ENCODE data around the gene HTT. TPM values are rescaled to one million over a fixed set of nuclear protein-coding genes. Genes with fewer than 3 reads are reported as not detected.

The HTT gene
- total RNA-seq, 1 experiment from 2014 or later: 64.4 TPM

DNA sequence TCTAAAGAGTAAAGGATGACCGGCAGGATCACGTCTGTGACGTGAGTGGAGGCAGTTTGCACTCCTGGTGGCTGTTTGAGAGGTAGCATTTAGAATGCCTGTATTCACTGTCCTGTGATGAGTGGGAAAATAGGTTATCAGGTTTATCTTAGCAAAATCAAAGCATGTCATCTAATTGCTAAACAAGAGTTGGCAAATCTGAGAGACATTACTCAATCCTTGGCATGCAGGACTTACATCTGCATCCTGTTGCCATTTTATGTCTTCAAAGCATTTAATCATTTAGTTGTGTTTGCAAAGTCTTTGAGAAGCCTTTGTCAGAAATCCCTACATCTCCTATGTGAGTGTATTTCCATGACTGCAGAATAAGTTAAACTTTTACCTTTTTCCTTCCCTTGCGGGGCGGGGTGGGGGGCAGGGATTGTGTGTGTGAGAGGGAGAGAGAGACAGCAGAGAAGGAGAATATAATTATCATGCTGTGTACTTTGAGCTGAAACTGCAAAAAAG lies 133.1 kb downstream of the HTT start:
- Histone ChIP-seq H3K4ac (ENCODE audit: low read depth, low read length) (no peak overlapping the region), H2BK12ac (ENCODE audit: insufficient read length, low read depth, low read length) (no peak overlapping the region), H3K27ac (ENCODE audit: insufficient read length, low read depth, low read length) (no peak overlapping the region), H2BK120ac (ENCODE audit: low read depth, low read length, poor library complexity, severe bottlenecking) (no peak overlapping the region), H3K14ac (ENCODE audit: insufficient read depth, low read length) (no peak overlapping the region), H2BK15ac (ENCODE audit: low read depth, low read length) (no peak overlapping the region), H3K9me3 (ENCODE audit: control insufficient read depth, low read depth, low read length) (no peaks in the 10 kb centered on the region), H4K91ac (ENCODE audit: insufficient read length, low read depth, low read length) (no peak overlapping the region), H2BK20ac (ENCODE audit: low read depth, low read length, poor library complexity, severe bottlenecking) (no peak overlapping the region), H4K8ac (replicated peaks; ENCODE audit: insufficient read length, low read depth, low read length) (no peak overlapping the region), H4K20me1 (ENCODE audit: control insufficient read depth, insufficient read depth, insufficient read length) (no peaks in the 10 kb centered on the region), H3K56ac (ENCODE audit: insufficient read length, low read depth, low read length) (no peak overlapping the region), H3K79me1 (ENCODE audit: insufficient read depth, low read depth, low read length, poor library complexity, severe bottlenecking) (no peaks in the 10 kb centered on the region), H4K5ac (ENCODE audit: insufficient read length, low read depth, low read length) (no peak overlapping the region), H3K23me2 (ENCODE audit: insufficient read length, low read depth, low read length, poor library complexity, severe bottlenecking) (no peaks in the 10 kb centered on the region), H2AFZ (ENCODE audit: low read length) (no peak overlapping the region), H2AK5ac (ENCODE audit: insufficient read length, low read length) (no peak overlapping the region), H3K4me2 (ENCODE audit: insufficient read depth, insufficient read length, low read length) (no peak overlapping the region), H3K23ac (ENCODE audit: insufficient read length, low read depth, low read length) (no peak overlapping the region), H3K4me1 (ENCODE audit: insufficient read depth, low read length) (no peaks in the 10 kb centered on the region), H3K27me3 (ENCODE audit: insufficient read depth, low read length) (no peaks in the 10 kb centered on the region), H3K79me2 (ENCODE audit: insufficient read depth, low read length) (no peaks in the 10 kb centered on the region), H2BK5ac (ENCODE audit: insufficient read length, low read length) (no peak overlapping the region), H3T11ph (ENCODE audit: low read length) (no peak overlapping the region), H3K9ac (ENCODE audit: extremely low read depth, insufficient read length, low read length) (no peak overlapping the region), H3K18ac (ENCODE audit: insufficient read length, low read depth, low read length) (no peak overlapping the region)
- TF ChIP-seq, protein P1, sequence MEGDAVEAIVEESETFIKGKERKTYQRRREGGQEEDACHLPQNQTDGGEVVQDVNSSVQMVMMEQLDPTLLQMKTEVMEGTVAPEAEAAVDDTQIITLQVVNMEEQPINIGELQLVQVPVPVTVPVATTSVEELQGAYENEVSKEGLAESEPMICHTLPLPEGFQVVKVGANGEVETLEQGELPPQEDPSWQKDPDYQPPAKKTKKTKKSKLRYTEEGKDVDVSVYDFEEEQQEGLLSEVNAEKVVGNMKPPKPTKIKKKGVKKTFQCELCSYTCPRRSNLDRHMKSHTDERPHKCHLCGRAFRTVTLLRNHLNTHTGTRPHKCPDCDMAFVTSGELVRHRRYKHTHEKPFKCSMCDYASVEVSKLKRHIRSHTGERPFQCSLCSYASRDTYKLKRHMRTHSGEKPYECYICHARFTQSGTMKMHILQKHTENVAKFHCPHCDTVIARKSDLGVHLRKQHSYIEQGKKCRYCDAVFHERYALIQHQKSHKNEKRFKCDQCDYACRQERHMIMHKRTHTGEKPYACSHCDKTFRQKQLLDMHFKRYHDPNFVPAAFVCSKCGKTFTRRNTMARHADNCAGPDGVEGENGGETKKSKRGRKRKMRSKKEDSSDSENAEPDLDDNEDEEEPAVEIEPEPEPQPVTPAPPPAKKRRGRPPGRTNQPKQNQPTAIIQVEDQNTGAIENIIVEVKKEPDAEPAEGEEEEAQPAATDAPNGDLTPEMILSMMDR (conservative IDR thresholded peaks at IDR 0.05): peak; percentile 26; the same call in 1 of the 3 replicates
- Mint-ChIP-seq H3K27me3 (ENCODE audit: low read depth) (no peaks in the 10 kb centered on the region), H3K4me3 (no peak overlapping the region), H3K36me3 (ENCODE audit: insufficient read depth in 1 of 3, low read depth in 3 of 3) (peaks cover 15 to 61% (median 61%) of the 10 kb centered on the region in 3 experiments; a peak in 6 of 7 replicates), H3K9me3 (no peaks in the 10 kb centered on the region), H3K4me1 (no peaks in the 10 kb centered on the region), H3K27ac (no peak overlapping the region)
- no CpG with 5 or more reads among the region's 5 CpGs for WGBS (ENCODE audit: extremely low coverage, insufficient read length, low lambda C conversion rate)
- no peak for DNase-seq
